ENCODE data around the gene GPR27. TPM values are rescaled to one million over a fixed set of nuclear protein-coding genes. Genes with fewer than 3 reads are reported as not detected.

The GPR27 gene
- total RNA-seq, 2 donors from 2014 or later: 0.90 to 2.5 TPM

DNA sequence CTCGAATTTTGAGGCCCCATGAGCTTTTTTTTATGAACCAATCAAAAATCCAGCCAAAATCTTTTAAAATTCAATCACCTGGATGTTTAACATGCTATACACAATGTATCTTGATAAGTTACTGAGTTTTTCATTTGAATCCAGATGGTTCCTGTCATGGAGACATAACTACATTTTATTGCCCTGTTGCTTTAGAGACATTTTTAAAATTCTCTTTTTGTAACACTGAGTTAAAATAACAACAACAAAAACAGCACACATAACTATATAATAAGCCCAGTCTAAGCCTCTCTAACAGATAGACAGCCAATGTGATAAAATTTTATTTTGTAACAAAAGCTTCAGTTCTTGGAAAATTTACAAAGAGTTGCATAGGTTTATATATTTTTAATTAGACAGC, 29.5 kb downstream of the GPR27 start:
- peaks cover 0 to 2% of the 10 kb centered on the region in 2 donors for H3K36me3 Mint-ChIP-seq (ENCODE audit: insufficient read depth in 2 of 2)
- H3K4me1 Mint-ChIP-seq (ENCODE audit: low read depth): peaks cover 26% of the 10 kb centered on the region
- H3K27ac Mint-ChIP-seq: no peak overlapping the region
- no peak for ATAC-seq (replicated peaks in 1 of 2)
- no peak overlapping the region for H3K4me3 Mint-ChIP-seq
- no peak for DNase-seq
- no peaks in the 10 kb centered on the region for H3K9me3 Mint-ChIP-seq
- peaks cover 73% of the 10 kb centered on the region for H3K27me3 Mint-ChIP-seq (ENCODE audit: low read depth)

DNA sequence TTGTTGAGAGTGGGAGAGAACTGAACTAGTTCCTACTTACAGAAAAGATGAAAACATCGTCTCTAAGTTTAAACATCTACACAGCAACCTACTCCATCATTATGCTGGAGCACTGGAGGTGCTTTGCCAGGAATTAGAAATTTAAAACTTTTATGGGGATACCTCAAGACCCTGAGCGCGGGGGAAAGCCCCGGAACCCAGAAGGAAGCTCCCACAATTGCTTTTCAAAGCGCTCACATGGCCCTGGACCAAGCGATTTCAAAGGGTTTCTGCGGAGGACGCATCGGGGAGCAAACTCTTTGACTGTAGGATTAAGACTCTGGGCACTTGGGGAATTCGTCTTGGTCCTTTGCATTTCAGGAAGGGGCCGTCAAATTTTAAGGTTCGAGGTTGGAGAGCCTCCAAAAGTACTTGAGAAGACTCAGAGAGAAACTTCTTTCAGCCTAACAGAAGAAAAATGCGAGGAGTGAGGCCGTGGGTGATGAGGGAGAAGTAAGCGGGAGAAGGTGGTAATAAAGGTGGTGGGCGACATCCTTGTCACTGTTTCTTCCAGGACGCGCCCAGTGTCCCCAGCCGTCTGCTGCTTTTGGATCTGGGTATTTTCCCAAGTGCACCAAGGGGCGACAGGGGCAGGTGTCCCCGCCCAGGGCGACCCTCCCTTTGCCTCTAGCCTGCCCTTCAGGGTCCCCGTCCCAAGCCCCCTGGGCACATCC, 30.7 kb downstream of the GPR27 start:
- Mint-ChIP-seq H3K9me3 (no peaks in the 10 kb centered on the region), H3K4me3 (peak overlapping the region; percentile 84 to 94), H3K36me3 (ENCODE audit: insufficient read depth in 2 of 2) (peaks cover 0 to 2% of the 10 kb centered on the region in 2 donors), H3K27ac (no peak overlapping the region), H3K27me3 (ENCODE audit: low read depth) (peaks cover 67% of the 10 kb centered on the region), H3K4me1 (ENCODE audit: low read depth) (peaks cover 26% of the 10 kb centered on the region)
- DNase-seq: peak in 1 of 2 donors; percentile 2
- ATAC-seq (replicated peaks in 1 of 2): no peak

DNA sequence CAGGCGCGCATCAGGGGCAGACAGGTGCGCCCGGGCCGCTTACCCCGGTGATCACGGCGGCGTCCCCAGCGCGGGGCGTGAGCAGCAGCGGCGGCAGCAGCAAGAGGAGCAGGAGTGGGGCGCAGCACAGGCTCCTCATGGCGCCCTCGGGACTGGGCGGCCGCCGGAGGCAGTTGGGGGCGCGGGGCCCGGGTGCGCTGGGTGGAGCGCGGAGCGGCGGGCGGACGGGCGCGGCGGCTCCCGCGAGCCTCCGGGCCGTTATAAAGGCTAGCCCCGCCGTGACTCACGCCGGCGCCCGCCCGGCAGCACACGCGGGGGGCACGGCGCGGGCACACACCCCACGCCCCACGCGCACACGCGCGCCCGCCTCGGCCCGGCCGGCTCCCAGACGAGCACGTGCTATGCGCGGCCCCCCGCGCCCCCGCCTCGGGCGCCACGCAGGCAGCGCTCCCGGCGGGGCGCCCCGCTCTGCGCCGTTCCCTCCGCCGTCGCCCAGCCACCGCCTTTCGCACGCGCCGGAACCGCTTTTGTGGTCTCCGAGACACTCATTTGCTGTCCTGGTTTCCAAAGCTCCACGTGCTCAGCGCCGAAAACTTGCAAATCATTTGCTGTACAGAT, 31.4 kb downstream of the GPR27 start, which contains the start of gene PROK2:
Gene PROK2 (minus strand): TSS at position 235 of the 618 bp plus-strand sequence. CDS start 96 bp downstream, at position 139.
- Mint-ChIP-seq H3K4me1 (ENCODE audit: low read depth) (peaks cover 21% of the 10 kb centered on the region), H3K4me3 (peak within 1 kb of the TSS; percentile 84 to 94), H3K27me3 (ENCODE audit: low read depth) (peaks cover 63% of the 10 kb centered on the region), H3K27ac (no peak within 1 kb of the TSS), H3K36me3 (ENCODE audit: insufficient read depth in 2 of 2) (peaks cover 0 to 2% of the 10 kb centered on the region in 2 donors), H3K9me3 (no peaks in the 10 kb centered on the region)
- peak; percentile 34 to 50 for DNase-seq
- ATAC-seq (replicated peaks in 1 of 2): peak; percentile 84 to 87

DNA sequence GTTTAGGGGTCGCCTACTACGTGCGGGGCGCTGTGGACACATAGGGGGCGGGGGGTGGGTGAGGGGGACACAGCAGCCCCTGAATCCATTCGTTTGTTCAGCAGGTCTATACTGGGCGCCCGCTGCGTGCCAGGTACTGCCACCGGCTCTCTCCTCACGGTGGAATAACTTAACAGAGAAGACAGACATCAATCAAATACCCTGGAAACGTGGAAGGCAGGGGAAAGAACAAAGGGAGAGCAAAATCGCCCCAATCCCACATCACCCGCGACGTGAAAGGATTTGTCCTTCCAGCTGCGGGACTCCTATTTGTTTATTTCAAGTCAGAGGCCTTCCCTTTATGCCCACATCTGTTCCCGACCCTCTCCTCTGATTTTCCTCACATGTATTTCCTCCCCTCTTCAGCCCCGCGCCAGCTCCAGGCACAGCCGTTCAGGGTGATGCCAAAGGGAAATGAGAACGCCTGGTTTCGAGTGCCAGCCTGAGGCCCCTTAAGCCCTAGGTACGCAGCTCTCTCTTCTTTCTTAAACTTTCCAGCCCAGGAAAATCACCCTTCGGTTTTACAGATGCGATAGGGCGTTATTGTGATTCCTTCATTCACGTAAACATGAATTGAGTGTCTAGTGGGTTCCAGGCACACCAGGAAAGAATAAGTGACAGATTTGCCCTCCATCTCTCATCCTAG, 32.0 kb downstream of the GPR27 start:
- DNase-seq (no peak), ATAC-seq (replicated peaks in 1 of 2) (peak in 1 of 2 donors; percentile 29)
- Mint-ChIP-seq H3K9me3 (no peaks in the 10 kb centered on the region), H3K27me3 (ENCODE audit: low read depth) (peaks cover 59% of the 10 kb centered on the region), H3K4me1 (ENCODE audit: low read depth) (peaks cover 15% of the 10 kb centered on the region), H3K36me3 (ENCODE audit: insufficient read depth in 2 of 2) (peaks cover 0 to 2% of the 10 kb centered on the region in 2 donors), H3K27ac (no peak overlapping the region), H3K4me3 (peak overlapping the region; percentile 76 to 80)

DNA sequence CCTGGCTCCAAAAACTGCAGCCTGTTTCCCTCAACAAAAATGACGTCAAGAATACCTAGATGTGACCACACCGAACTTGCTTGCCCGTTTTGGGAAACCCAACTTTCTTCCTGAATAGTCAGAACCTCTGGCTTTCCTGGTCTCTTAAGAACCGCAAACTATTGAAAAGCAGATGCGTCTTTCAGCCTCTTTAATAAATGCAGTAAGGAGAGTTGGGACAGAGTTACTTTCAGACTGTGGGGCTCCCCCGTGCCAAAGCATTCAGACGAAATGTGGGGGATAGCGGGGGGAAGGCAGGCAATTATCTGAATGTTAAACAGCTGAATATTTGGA, 32.5 kb downstream of the GPR27 start:
- Mint-ChIP-seq H3K4me3 (peak overlapping the region; percentile 76 to 80), H3K27ac (no peak overlapping the region), H3K27me3 (ENCODE audit: low read depth) (peaks cover 54% of the 10 kb centered on the region), H3K9me3 (no peaks in the 10 kb centered on the region), H3K36me3 (ENCODE audit: insufficient read depth in 2 of 2) (peaks cover 0 to 2% of the 10 kb centered on the region in 2 donors), H3K4me1 (ENCODE audit: low read depth) (peaks cover 15% of the 10 kb centered on the region)
- ATAC-seq (replicated peaks in 1 of 2): no peak
- DNase-seq: no peak

DNA sequence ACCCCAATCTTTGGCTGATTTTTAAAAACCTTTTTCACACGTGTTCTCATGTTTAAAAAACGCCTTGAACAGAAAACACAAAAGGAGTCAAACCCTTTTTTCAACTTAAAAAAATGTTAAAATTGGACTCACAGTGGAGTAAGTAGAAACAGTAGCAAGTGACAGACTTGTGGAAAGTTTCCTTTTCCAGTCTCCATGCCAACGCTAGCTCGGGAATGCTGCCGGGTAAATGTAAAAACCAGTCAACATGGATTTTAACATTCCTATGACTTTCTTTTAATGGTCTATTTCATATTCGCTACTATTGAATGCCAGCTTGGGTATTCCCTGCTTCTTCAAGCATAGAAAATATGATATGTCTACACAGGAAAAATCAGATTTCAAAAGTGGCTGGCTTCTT, 32.9 kb downstream of the GPR27 start:
- Mint-ChIP-seq H3K36me3 (ENCODE audit: insufficient read depth in 2 of 2) (peaks cover 0 to 2% of the 10 kb centered on the region in 2 donors), H3K9me3 (no peaks in the 10 kb centered on the region), H3K4me3 (no peak overlapping the region), H3K4me1 (ENCODE audit: low read depth) (peaks cover 15% of the 10 kb centered on the region), H3K27ac (no peak overlapping the region), H3K27me3 (ENCODE audit: low read depth) (peaks cover 52% of the 10 kb centered on the region)
- no peak for DNase-seq
- ATAC-seq (replicated peaks in 1 of 2): no peak

DNA sequence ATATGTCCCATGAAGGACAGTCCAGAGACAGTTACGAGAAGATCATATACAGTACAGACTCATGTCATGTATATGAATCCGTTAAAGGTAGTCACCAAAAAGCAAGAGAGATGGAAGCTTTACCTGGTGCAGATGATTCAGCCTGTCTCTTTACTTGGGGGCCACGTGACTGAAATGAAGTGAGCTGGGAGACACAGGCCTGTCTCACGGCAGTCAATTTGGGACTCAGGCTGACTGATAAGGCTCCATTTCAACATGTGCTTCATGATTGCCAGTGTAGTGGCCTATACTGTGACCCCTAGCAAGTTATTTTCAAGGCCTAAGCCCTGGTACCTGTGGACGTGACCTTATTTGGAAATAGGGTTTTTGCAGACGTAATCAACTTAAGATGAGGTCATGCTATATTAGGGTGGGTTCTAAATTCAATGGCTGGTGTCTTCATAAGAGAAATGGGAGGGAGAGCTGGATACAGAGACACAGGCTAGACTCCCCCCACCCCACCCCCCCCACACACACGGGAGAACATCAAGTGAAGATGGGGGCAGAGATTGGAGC, 34.3 kb downstream of the GPR27 start:
- Mint-ChIP-seq H3K36me3 (ENCODE audit: insufficient read depth in 2 of 2) (peaks cover 0 to 2% of the 10 kb centered on the region in 2 donors), H3K27me3 (ENCODE audit: low read depth) (peaks cover 39% of the 10 kb centered on the region), H3K27ac (no peak overlapping the region), H3K9me3 (no peaks in the 10 kb centered on the region), H3K4me1 (ENCODE audit: low read depth) (peaks cover 15% of the 10 kb centered on the region), H3K4me3 (no peak overlapping the region)
- no peak for DNase-seq
- ATAC-seq (replicated peaks in 1 of 2): no peak

DNA sequence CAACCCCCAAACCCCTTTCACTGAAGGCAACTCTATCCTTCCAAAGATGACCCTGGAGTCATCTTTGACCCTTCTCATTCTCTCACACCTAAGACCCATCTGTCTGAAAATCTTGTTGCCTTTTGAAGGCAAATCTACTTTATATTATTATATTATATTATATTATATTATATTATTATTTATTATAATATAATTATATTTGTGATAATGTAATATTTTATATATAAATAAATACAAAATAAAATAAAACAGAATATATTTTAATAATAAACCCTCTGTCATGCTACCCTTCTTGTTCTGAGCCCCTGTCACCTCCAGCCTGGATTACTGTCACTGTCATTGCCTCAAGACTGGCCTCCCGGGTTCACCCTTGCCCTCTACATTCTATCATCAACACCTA, 36.3 kb downstream of the GPR27 start:
- Mint-ChIP-seq H3K36me3 (ENCODE audit: insufficient read depth in 2 of 2) (no peaks in the 10 kb centered on the region), H3K9me3 (no peaks in the 10 kb centered on the region), H3K4me3 (no peak overlapping the region), H3K27ac (no peak overlapping the region), H3K27me3 (ENCODE audit: low read depth) (peaks cover 24% of the 10 kb centered on the region), H3K4me1 (ENCODE audit: low read depth) (peaks cover 8% of the 10 kb centered on the region)
- ATAC-seq (replicated peaks in 1 of 2) (no peak), DNase-seq (no peak)

DNA sequence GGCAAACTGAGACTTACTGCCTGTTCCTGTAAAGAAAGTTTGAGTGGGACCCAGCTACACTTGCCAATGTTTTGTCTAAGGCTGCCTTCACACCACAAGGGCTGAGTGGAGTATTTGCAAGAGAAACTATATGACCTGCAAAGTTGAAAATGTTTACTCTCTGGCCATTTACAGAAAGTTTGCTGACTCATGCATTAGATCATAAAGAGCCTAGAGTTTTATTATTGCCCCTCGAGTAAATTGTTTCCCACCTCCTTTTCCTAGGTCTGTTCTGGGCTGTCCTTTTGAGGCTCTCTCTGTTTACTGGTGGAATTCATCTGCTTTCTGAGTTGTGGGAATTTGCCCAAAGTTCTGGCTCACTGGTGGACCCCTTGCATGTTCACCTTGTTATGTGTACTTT, 38.0 kb downstream of the GPR27 start:
- Mint-ChIP-seq H3K9me3 (no peaks in the 10 kb centered on the region), H3K4me1 (ENCODE audit: low read depth) (no peaks in the 10 kb centered on the region), H3K27me3 (ENCODE audit: low read depth) (peaks cover 11% of the 10 kb centered on the region), H3K36me3 (ENCODE audit: insufficient read depth in 2 of 2) (no peaks in the 10 kb centered on the region), H3K27ac (no peak overlapping the region), H3K4me3 (no peak overlapping the region)
- ATAC-seq (replicated peaks in 1 of 2): no peak
- no peak for DNase-seq

DNA sequence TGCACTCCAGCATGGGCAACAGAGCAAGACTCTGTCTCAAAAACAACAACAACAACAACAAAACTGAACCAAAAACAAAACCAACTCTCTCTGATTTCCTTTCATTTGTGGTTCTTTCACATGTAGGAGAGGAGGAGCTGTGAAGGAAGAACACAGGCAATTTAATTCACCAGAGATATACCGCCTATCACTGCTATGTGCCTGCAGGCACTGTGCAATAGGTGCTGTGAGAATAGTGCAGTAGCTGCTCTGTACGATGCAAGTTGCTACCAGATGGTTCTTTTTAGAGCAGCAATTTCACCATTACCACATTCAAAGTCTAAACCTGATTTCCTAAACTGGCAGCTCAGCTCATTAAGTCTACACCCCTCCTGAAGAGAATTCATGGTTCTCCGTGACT, 42.6 kb downstream of the GPR27 start:
- Mint-ChIP-seq H3K4me3 (no peak overlapping the region), H3K36me3 (ENCODE audit: insufficient read depth in 2 of 2) (no peaks in the 10 kb centered on the region), H3K27me3 (ENCODE audit: low read depth) (peaks cover 16% of the 10 kb centered on the region), H3K4me1 (ENCODE audit: low read depth) (no peaks in the 10 kb centered on the region), H3K27ac (no peak overlapping the region), H3K9me3 (no peaks in the 10 kb centered on the region)
- ATAC-seq (replicated peaks in 1 of 2) (no peak), DNase-seq (no peak)

DNA sequence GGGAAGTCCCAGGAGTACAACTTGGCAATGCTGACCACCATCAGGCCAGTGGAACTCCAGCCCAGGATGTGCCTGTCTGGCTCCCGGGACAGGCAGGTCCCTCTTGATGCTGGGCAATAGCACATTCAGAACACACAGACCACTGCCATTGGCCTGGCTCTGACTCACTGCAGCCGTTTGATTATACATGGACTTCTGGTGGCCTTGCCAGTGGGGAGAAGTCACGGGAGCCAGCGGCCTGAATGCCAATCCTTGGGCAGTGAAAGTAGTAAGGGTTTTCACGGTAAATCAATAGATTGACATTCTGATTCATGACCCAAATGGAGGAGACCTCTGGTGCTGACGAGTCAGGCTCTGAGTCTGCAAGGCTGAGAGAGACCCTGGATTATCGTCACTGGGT, 43.8 kb downstream of the GPR27 start:
- H3K4me1 Mint-ChIP-seq (ENCODE audit: low read depth): no peaks in the 10 kb centered on the region
- H3K36me3 Mint-ChIP-seq (ENCODE audit: insufficient read depth in 2 of 2): no peaks in the 10 kb centered on the region
- no peak overlapping the region for H3K4me3 Mint-ChIP-seq
- DNase-seq (no peak), ATAC-seq (replicated peaks in 1 of 2) (no peak)
- H3K27ac Mint-ChIP-seq: no peak overlapping the region
- peaks cover 24% of the 10 kb centered on the region for H3K27me3 Mint-ChIP-seq (ENCODE audit: low read depth)
- no peaks in the 10 kb centered on the region for H3K9me3 Mint-ChIP-seq

DNA sequence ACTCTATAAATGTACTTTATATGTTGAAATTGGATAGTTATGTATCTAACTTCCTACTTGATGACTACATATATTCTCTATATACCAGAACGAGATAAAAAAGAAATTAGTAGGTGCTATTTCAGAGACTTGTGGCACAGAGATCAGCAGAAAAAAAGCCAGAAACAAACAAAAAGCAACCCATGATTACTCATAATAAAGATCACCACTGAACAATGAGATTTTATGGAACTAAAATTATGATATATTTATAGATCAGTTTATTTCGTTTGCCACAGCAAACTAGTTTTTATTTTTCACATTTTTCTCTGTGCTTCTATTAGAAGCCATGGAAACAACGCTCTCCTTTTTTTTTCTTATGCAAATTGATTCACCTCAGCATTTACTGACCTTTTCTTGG, 46.4 kb downstream of the GPR27 start:
- Mint-ChIP-seq H3K9me3 (no peaks in the 10 kb centered on the region), H3K4me3 (no peak overlapping the region), H3K27ac (no peak overlapping the region), H3K36me3 (ENCODE audit: insufficient read depth in 2 of 2) (no peaks in the 10 kb centered on the region), H3K4me1 (ENCODE audit: low read depth) (no peaks in the 10 kb centered on the region), H3K27me3 (ENCODE audit: low read depth) (peaks cover 31% of the 10 kb centered on the region)
- ATAC-seq (replicated peaks in 1 of 2): no peak
- no peak for DNase-seq

DNA sequence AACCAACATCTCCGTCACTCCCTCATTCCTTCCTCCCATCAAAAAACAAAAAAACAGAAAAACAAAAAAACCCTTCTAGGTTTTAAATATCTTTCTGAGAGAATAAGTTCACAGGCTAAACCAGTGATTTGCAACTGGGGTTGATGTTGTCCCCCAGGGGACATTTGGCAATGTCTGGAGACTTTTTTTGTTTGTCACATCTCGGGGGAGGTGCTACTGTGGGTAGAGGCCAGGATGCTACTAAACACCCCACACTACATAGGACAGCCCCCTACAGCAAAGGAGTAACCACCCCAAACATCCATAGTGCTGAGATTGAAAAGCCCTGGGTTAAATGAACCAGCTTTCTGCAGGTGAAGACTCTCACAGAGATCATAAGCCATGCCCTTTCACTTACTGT, 48.3 kb downstream of the GPR27 start:
- no peaks in the 10 kb centered on the region for H3K4me1 Mint-ChIP-seq (ENCODE audit: low read depth)
- no peak for ATAC-seq (replicated peaks in 1 of 2)
- H3K27me3 Mint-ChIP-seq (ENCODE audit: low read depth): peaks cover 31% of the 10 kb centered on the region
- H3K9me3 Mint-ChIP-seq: no peaks in the 10 kb centered on the region
- no peak for DNase-seq
- no peaks in the 10 kb centered on the region for H3K36me3 Mint-ChIP-seq (ENCODE audit: insufficient read depth in 2 of 2)
- H3K27ac Mint-ChIP-seq: no peak overlapping the region
- no peak overlapping the region for H3K4me3 Mint-ChIP-seq

Measured in activated T-cell treated with anti-CD3 and anti-CD28 coated beads, Interleukin-2, amount 50 U/mL, for 72 hours (primary cell).